Measurements from ENCODE around the gene ALKBH2. TPM values are rescaled to one million over a fixed set of nuclear protein-coding genes. Genes with fewer than 3 reads are reported as not detected.
"Not testable (repeated sequence)": the region's sequence is repeated elsewhere in the genome, so short reads cannot be mapped to it uniquely, and the experiment has no call there.

ALKBH2 gene
- total RNA-seq, 1 donor from 2014 or later, result 6.5 TPM

DNA sequence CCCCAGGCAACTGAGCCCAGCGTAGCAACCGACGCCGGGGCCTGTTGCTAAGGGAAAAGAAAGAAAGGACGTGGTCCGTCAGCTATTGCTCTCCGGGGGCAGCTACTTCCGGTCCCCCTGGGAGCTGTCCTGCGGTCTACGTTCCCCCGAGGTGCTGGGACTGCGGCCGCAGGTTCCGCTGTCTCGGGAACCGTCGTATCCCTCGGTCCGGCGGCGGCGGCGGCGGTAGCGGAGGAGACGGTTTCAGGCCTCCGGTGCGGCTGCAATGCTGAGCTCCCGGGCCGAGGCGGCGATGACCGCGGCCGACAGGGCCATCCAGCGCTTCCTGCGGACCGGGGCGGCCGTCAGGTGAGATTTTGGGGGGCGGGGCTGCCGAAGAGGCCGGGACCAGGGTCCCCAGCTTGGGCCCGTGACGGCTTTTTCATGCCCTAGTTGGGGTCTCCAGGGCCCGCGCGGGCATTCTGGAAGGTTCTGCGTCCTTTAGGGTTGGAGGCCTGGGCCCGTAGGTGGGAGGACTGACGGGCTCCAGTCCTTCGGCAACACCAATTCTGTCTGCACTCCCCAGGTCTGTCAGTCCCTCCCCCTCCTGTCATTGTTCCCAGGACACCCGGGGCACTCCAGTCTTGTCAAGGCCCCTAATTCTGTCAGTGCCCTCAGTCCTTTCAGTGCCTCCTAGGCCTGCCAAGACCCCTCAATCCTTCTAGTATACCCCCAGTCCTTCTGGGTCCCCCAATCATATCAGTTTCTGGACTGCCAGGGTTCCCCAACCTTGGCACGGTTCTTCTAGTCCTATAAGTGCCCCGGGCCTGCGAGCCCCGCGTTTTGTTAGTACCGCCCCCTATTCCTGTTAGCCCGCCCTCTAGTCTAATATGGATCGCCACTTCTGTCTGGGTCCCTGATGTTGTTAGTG is 40.6 kb downstream of the ALKBH2 start, which contains the start of gene USP30:
Gene USP30 (plus strand): TSS at position 163 of the 910 bp plus-strand sequence. CDS start 103 bp downstream, at position 266.
- no peaks in the 10 kb centered on the region for H3K27me3 ChIP-seq (ENCODE audit: low read depth)
- DNase-seq, result peak; percentile 86
- peaks cover 29% of the 10 kb centered on the region for H3K4me1 ChIP-seq
- H3K27ac ChIP-seq (replicated peaks), result peak within 1 kb of the TSS; percentile 92
- H3K9me3 ChIP-seq (replicated peaks), result no peaks in the 10 kb centered on the region
- peak within 1 kb of the TSS; percentile 91 for H3K4me3 ChIP-seq
- peaks cover 10% of the 10 kb centered on the region for H3K36me3 ChIP-seq
- intact Hi-C loops (cut with micrococcal nuclease), result no loop called here
- TF ChIP-seq, protein P1, sequence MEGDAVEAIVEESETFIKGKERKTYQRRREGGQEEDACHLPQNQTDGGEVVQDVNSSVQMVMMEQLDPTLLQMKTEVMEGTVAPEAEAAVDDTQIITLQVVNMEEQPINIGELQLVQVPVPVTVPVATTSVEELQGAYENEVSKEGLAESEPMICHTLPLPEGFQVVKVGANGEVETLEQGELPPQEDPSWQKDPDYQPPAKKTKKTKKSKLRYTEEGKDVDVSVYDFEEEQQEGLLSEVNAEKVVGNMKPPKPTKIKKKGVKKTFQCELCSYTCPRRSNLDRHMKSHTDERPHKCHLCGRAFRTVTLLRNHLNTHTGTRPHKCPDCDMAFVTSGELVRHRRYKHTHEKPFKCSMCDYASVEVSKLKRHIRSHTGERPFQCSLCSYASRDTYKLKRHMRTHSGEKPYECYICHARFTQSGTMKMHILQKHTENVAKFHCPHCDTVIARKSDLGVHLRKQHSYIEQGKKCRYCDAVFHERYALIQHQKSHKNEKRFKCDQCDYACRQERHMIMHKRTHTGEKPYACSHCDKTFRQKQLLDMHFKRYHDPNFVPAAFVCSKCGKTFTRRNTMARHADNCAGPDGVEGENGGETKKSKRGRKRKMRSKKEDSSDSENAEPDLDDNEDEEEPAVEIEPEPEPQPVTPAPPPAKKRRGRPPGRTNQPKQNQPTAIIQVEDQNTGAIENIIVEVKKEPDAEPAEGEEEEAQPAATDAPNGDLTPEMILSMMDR (IDR thresholded peaks at IDR 0.05; ENCODE audit: borderline replicate concordance), result no peak

DNA sequence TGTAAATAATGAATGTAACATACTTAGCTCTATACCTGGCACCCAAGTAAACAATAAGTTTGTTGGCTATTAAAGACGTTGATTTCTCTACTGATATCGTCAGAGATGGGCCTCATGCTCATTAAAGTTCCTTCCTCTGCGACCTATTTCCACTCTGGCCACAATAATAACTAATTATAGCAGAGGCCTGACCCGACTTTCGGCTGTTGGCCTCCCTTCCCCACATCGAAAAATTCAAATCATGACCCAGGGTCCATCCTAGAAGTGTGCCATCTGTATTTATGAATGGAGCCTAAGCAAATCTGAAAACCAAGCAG is 41.2 kb downstream of the ALKBH2 start:
- TF ChIP-seq, protein P1 (IDR thresholded peaks at IDR 0.05; ENCODE audit: borderline replicate concordance), result no peak
- Histone ChIP-seq H3K27ac (replicated peaks) (peak overlapping the region; percentile 92), H3K4me1 (peaks cover 29% of the 10 kb centered on the region), H3K27me3 (ENCODE audit: low read depth) (no peaks in the 10 kb centered on the region), H3K4me3 (peak overlapping the region; percentile 91), H3K36me3 (peaks cover 7% of the 10 kb centered on the region), H3K9me3 (replicated peaks) (no peaks in the 10 kb centered on the region)
- intact Hi-C loops (cut with micrococcal nuclease), result no loop called here
- no peak for DNase-seq

DNA sequence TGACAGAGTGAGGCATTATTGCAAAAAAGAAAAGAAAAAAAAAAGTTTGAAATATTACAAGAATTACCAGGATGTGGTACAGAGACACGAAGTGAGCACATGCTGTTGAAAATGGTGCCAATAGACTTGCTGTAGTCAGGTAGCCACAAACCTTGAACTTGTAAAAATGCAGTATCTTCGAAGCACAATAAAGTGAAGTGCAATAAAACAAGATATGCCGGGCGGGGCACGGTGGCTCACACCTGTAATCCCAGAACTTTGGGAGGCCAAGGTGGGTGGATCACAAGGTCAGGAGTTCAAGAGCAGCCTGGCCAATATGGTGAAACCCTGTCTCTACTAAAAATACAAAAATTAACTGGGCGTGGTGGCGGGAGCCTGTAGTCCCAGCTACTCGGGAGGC is 43.5 kb downstream of the ALKBH2 start:
- DNase-seq; intact Hi-C loops (cut with micrococcal nuclease); H3K4me3 ChIP-seq; H3K36me3 ChIP-seq; H3K9me3 ChIP-seq (replicated peaks); H3K27ac ChIP-seq (replicated peaks); H3K27me3 ChIP-seq (ENCODE audit: low read depth): not testable (repeated sequence)
- H3K4me1 ChIP-seq, result peaks cover 29% of the 10 kb centered on the region

DNA sequence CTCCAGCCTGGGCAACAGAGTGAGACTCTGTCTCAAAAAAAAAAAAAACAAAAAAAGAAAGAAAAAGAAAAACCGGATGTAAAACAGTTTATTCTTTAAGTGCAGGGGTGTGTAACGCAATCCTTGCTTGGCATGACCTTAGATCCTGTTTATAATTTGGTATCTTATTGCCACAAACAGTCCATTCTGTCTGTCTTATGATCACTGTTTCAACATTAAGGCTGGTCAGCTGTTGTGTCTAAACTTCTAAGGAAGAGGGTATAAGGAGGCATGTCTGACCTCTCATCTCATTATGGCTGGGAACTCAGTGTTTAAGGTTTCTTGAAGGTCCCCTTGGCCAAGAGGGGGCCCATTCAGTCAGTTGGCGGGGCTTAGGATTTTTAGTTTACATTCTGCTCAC is 44.6 kb downstream of the ALKBH2 start:
- H3K27me3 ChIP-seq (ENCODE audit: low read depth), result peaks cover 13% of the 10 kb centered on the region
- H3K36me3 ChIP-seq; H3K9me3 ChIP-seq (replicated peaks); intact Hi-C loops (cut with micrococcal nuclease); H3K27ac ChIP-seq (replicated peaks); H3K4me3 ChIP-seq; DNase-seq: not testable (repeated sequence)
- H3K4me1 ChIP-seq, result peaks cover 20% of the 10 kb centered on the region

DNA sequence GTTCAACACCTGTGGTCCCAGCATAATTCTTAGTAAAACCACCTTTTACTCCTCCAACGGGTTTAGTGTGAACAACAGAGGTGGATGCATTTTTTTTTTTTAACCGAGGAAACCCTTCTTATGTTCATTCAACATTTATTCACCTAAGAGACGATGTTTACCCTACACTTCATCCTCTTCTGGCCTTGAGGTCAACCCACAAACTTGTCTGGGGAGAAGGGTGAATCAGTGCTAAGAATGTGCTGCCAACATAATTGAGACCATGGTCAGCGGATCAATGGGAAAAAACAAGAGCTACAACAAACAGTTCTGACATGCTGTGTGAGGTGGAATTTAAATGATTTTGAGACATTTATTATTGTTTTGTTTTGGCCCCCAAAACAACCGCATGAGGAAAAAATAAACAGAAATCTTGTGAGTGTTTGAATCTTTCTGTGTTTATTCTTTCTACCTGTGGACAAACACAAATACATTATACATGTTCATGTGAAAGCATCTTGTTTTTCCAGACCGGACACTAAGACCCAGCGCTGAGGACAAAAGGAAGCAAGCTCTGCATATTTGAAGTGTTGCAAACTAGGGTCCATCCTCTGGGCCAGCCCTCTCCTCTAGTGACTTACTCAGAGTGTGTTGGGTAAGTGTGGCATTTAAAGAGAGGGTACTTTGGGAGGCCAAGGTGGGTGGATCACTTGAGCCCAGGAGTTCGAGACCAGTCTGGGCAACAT is 46.0 kb downstream of the ALKBH2 start:
- Histone ChIP-seq H3K9me3 (replicated peaks) (no peaks in the 10 kb centered on the region), H3K27me3 (ENCODE audit: low read depth) (peaks cover 13% of the 10 kb centered on the region), H3K4me1 (peaks cover 7% of the 10 kb centered on the region), H3K36me3 (no peaks in the 10 kb centered on the region), H3K27ac (replicated peaks) (no peak overlapping the region), H3K4me3 (no peak overlapping the region)
- TF ChIP-seq, protein P1 (IDR thresholded peaks at IDR 0.05; ENCODE audit: borderline replicate concordance), result no peak
- intact Hi-C loops (cut with micrococcal nuclease), result no loop called here
- DNase-seq, result no peak

DNA sequence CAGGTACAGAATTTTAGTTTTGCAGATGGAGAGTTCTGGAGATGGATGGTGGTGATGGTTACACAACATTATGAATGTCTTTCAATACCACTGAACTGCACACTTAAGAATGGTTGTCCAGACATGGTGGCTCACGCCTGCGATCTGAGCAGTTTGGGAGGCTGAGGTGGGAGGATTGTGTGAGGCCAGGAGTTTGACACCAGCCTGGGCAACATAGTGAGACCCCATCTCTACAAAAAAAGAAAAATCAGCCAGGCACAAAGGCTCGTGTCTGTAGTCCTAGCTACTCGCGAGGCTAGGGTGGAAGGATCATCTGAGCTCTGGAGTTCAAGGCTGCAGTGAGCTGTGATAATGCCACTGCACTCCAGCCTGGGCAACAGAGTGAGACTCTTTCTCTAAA is 49.0 kb downstream of the ALKBH2 start:
- H3K9me3 ChIP-seq (replicated peaks), result peaks cover 6% of the 10 kb centered on the region

More for the DNA sequence above, 49.0 kb downstream of the ALKBH2 start:
- Histone ChIP-seq H3K36me3 (no peaks in the 10 kb centered on the region), H3K4me1 (no peaks in the 10 kb centered on the region), H3K4me3 (no peak overlapping the region), H3K27me3 (ENCODE audit: low read depth) (peaks cover 20% of the 10 kb centered on the region), H3K27ac (replicated peaks) (no peak overlapping the region)
- intact Hi-C loops (cut with micrococcal nuclease), result no loop called here
- no peak for DNase-seq
- TF ChIP-seq, protein P1 (IDR thresholded peaks at IDR 0.05; ENCODE audit: borderline replicate concordance), result no peak

Other genes starting within 250 kb of the ALKBH2 start
- 30.1 TPM for gene SSH1, start 235.9 kb downstream of the ALKBH2 start, total RNA-seq
- gene DAO, start 213.4 kb downstream of the ALKBH2 start, total RNA-seq, result not detected
- 2.6 TPM for gene SVOP, start 72.4 kb downstream of the ALKBH2 start, total RNA-seq
- 12.1 TPM for gene USP30, start 40.9 kb downstream of the ALKBH2 start, total RNA-seq
- gene UNG, start 4.1 kb upstream of the ALKBH2 start, total RNA-seq, result 24.6 TPM
- 123 TPM for gene ACACB, start 23.1 kb upstream of the ALKBH2 start, total RNA-seq
- not detected for gene FOXN4, start 215.8 kb upstream of the ALKBH2 start, total RNA-seq

Measured in left ventricle myocardium inferior (tissue), 1 donor.